ENCODE data around the gene SKIC8.

SKIC8 gene

DNA sequence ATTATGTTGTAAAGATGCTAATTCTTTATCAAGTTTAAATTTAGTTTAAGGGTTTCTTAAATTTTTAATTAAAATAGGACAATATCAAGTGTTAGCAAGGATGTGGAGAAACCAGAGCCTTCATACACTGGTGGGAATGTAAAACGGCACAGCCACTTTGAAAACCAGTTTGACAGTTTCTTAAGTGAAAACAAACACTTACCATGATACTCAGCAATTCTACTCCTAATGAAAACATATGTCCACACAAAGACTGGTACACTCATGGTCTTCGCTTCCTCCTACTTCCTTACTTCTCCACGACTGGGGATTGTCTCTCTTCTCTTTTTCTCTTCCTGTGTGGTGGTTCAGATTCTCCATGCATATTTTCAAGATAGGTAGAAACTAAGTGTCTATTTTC, 9.2 kb downstream of the SKIC8 start:
- TF ChIP-seq CTCF (IDR thresholded peaks at IDR 0.05; ENCODE audit: extremely low read depth, missing control alignments): no peak
- no peak for DNase-seq (ENCODE audit: low spot score)

DNA sequence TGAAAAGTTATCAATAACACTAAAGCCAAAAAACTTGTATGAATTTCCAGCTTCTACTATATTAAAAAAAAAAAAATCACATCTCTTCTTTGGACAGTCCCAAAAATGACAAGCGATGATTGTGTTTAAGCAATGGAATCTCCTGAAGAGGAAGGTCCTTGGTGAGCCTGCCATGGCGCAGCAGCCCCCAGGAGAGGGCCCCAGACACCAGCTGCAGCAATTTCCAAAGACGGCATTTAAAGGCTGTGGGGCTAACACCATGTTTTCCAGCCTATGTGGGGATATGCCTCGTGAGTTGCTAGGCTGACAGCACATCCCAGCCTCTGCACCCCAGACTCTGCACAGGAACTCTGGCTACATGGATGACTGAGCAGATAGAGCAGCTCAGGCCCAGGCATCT, 14.7 kb downstream of the SKIC8 start:
- DNase-seq (ENCODE audit: low spot score): no peak
- no peak for TF ChIP-seq CTCF (IDR thresholded peaks at IDR 0.05; ENCODE audit: extremely low read depth, missing control alignments)

DNA sequence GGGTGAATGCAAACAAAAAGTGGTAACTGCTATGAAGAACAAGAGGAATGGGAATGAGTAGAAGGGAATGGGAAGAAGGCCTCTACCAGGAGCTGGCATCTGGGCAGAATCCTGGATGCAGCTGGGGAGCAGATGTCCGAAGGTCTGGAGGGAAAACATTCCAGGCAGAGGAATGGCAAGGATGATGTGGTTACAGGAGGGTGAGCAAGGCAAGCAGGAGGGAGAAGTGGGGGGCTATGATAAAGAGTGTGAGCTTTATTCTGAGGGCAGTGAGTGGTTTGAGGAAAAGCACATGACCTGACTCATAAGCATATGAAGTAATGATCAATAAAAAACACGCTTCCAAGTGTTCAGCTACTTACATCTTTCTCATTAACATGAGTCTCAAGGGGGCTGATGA, 17.1 kb downstream of the SKIC8 start:
- TF ChIP-seq CTCF (IDR thresholded peaks at IDR 0.05; ENCODE audit: extremely low read depth, missing control alignments): no peak
- no peak for DNase-seq (ENCODE audit: low spot score)

DNA sequence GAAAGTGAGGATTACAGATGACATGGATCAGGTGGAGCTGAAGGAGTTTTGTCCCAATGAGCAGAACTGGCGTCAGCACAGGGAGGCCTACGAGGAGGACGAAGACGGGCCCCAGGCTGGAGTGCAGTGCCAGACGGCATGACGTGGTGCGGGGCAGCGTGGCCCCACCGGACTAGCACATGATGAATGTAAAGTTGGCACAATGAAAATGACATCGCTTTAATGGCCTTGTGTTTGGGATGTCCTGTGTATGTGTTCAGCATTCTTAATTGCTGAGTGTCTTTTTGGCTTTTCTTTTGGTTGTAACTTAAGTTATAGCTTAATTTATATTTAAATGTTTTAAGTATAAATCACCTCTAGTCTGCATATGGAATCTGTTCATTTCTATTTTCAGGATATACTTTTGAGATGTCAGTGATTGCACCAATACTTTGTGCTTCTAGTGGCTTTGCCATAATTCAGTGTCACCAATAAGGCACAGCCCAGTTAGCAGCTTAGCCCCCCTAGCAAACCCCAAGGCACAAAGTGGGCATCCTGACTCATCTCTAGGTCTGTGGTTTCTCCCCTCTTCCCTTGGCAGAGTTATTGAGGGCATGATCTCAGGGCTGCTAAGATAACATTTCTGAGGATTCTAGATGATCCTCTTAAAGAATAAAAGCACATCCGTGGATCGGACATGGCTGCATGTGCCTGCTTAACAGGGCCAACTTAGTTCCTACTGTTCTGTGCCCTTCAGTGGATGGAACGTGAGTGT, 18.9 kb downstream of the SKIC8 start:
- TF ChIP-seq CTCF (IDR thresholded peaks at IDR 0.05; ENCODE audit: extremely low read depth, missing control alignments): no peak
- no peak for DNase-seq (ENCODE audit: low spot score)

DNA sequence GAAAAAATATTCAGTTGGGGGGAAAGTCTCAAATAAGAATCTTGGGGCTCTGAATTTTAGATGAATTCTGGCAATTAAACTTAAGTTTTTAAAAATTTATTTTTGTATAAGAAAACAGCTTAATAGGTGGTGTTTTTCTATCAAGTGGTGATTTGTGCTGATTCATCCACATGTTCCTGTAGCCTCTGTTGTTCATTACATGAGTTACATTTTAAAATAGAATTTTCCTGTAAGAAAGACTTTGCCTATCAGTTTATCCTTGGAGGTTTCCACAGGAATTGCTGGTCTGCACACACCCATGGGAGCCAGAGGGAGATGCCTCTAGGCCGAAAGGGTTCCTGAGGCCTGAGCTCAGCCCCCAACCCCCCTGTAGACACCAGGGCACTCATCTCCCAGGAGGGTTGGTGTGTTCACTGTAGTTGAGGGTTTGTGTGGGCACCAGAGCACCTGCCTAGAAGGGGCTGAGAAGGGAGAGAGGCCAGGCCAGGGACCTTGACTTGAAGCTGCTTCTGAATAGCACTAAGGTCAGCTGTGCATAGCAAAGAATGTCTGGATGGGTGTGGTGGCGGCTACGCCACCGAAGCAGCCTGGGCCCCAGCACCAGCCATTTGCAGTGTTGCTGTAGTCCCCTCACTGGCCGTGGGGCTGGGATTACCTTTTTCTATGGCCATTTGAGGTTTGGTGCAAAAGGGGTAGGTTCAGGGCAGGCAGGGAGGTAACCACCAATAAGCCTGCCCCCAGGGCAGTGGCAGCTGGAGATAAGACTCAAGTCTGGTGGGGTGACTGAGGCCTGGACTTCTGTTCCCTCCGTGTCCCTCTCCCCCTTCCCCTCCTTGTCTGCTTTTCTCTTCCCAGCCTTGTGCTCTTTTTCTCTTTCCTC, 23.1 kb downstream of the SKIC8 start:
- no peak for TF ChIP-seq CTCF (IDR thresholded peaks at IDR 0.05; ENCODE audit: extremely low read depth, missing control alignments)
- no peak for DNase-seq (ENCODE audit: low spot score)

GRCh38 chr15:78274994-78275393, 24.4 kb downstream of the SKIC8 start:
- no peak for TF ChIP-seq CTCF (IDR thresholded peaks at IDR 0.05; ENCODE audit: extremely low read depth, missing control alignments)

GRCh38 chr15:78272776-78273175, 26.6 kb downstream of the SKIC8 start:
- DNase-seq (ENCODE audit: low spot score): no peak
- no peak for TF ChIP-seq CTCF (IDR thresholded peaks at IDR 0.05; ENCODE audit: extremely low read depth, missing control alignments)

More at GRCh38 chr15:78274994-78275393, 24.4 kb downstream of the SKIC8 start:
- no peak for DNase-seq (ENCODE audit: low spot score)
